Endothelial cell (in vitro differentiated cells): ENCODE measurements around the gene THSD4. TPM values are rescaled to one million over a fixed set of nuclear protein-coding genes. Genes with fewer than 3 reads are reported as not detected.

Experiments used
- DNase-seq: peaks from one replicate; pipeline ENCODE4 v3.0.0; 2021; ENCODE audit warnings: low spot score
- H3K27ac Mint-ChIP-seq: one replicate; pipeline ENCODE4 v1.8.0; 2021; ENCODE audit warnings: mixed read lengths, inconsistent platforms; ENCODE audit not compliant: unreplicated experiment
- H3K27me3 Mint-ChIP-seq: one replicate; pipeline ENCODE4 v1.8.0; 2021; ENCODE audit warnings: mild to moderate bottlenecking, moderate library complexity, mixed read lengths, inconsistent platforms; ENCODE audit not compliant: unreplicated experiment
- H3K36me3 Mint-ChIP-seq: one replicate; pipeline ENCODE4 v1.8.0; 2021; ENCODE audit warnings: mild to moderate bottlenecking, low read depth, mixed read lengths, inconsistent platforms; ENCODE audit not compliant: unreplicated experiment
- H3K4me1 Mint-ChIP-seq: one replicate; pipeline ENCODE4 v1.8.0; 2021; ENCODE audit warnings: mild to moderate bottlenecking, mixed read lengths, inconsistent platforms; ENCODE audit not compliant: unreplicated experiment
- H3K4me3 Mint-ChIP-seq: one replicate; pipeline ENCODE4 v1.8.0; 2021; ENCODE audit warnings: mild to moderate bottlenecking, mixed read lengths, inconsistent platforms; ENCODE audit not compliant: unreplicated experiment
- H3K9me3 Mint-ChIP-seq: one replicate; pipeline ENCODE4 v1.8.0; 2021; ENCODE audit warnings: mixed read lengths, inconsistent platforms; ENCODE audit not compliant: unreplicated experiment
- CTCF ChIP-seq: fragments of 200-600 bp; sonication (generic); IDR thresholded peaks from one replicate; pipeline ENCODE4 v1.5.0; 2021; ENCODE audit warnings: antibody characterized with exemption; ENCODE audit not compliant: unreplicated experiment
- total RNA-seq: library from RNA; stranded (reverse); fragmentation: NEBNext Ultra II Directional; extraction: Animal tissue kit (Norgen Biotek cat#: 25700); gene quantifications from one replicate; pipeline ENCODE4 v1.2.1, GENCODE V29; 2021; ENCODE audit not compliant: unreplicated experiment

THSD4 gene
- total RNA-seq, 1 donor from 2014 or later, result 0.92 TPM

GRCh38 chr15:71426792-71427191 lies 311.5 kb downstream of the THSD4 start:
- H3K27ac Mint-ChIP-seq, result no peak overlapping the region
- peaks cover 6% of the 10 kb centered on the region for H3K4me1 Mint-ChIP-seq
- TF ChIP-seq CTCF, result no peak
- no peak for DNase-seq
- peaks cover 2% of the 10 kb centered on the region for H3K27me3 Mint-ChIP-seq
- H3K4me3 Mint-ChIP-seq, result no peak overlapping the region
- no peaks in the 10 kb centered on the region for H3K36me3 Mint-ChIP-seq
- no peaks in the 10 kb centered on the region for H3K9me3 Mint-ChIP-seq

- DNase-seq, result no peak
- H3K36me3 Mint-ChIP-seq, result no peaks in the 10 kb centered on the region
- no peak for TF ChIP-seq CTCF
- no peaks in the 10 kb centered on the region for H3K9me3 Mint-ChIP-seq
- H3K4me3 Mint-ChIP-seq, result no peak overlapping the region
- no peak overlapping the region for H3K27ac Mint-ChIP-seq
- no peaks in the 10 kb centered on the region for H3K27me3 Mint-ChIP-seq
- no peaks in the 10 kb centered on the region for H3K4me1 Mint-ChIP-seq
Measured at GRCh38 chr15:71430782-71431181, 315.5 kb downstream of the THSD4 start.

- Mint-ChIP-seq H3K27ac (no peak overlapping the region), H3K4me3 (no peak overlapping the region), H3K36me3 (no peaks in the 10 kb centered on the region), H3K4me1 (no peaks in the 10 kb centered on the region), H3K9me3 (no peaks in the 10 kb centered on the region), H3K27me3 (no peaks in the 10 kb centered on the region)
- DNase-seq, result no peak
- no peak for TF ChIP-seq CTCF
Measured at GRCh38 chr15:71431343-71432336, 316.4 kb downstream of the THSD4 start.

GRCh38 chr15:71433402-71433801 lies 318.1 kb downstream of the THSD4 start:
- no peaks in the 10 kb centered on the region for H3K9me3 Mint-ChIP-seq
- H3K4me1 Mint-ChIP-seq, result no peaks in the 10 kb centered on the region
- no peak overlapping the region for H3K4me3 Mint-ChIP-seq
- no peak for DNase-seq
- no peak overlapping the region for H3K27ac Mint-ChIP-seq
- no peak for TF ChIP-seq CTCF
- no peaks in the 10 kb centered on the region for H3K27me3 Mint-ChIP-seq
- no peaks in the 10 kb centered on the region for H3K36me3 Mint-ChIP-seq

GRCh38 chr15:71434774-71435173 lies 319.5 kb downstream of the THSD4 start:
- Mint-ChIP-seq H3K27ac (no peak overlapping the region), H3K27me3 (no peaks in the 10 kb centered on the region), H3K4me1 (no peaks in the 10 kb centered on the region), H3K36me3 (no peaks in the 10 kb centered on the region), H3K9me3 (no peaks in the 10 kb centered on the region), H3K4me3 (no peak overlapping the region)
- no peak for TF ChIP-seq CTCF
- no peak for DNase-seq
